Skeletal muscle tissue (tissue), 4 donors: ENCODE data around the gene SOX6. TPM values are rescaled to one million over a fixed set of nuclear protein-coding genes. Genes with fewer than 3 reads are reported as not detected.

Experiments
- H3K27ac ChIP-seq: one replicate; pipeline ENCODE4 v1.7.0; 2013; ENCODE audit warnings: mild to moderate bottlenecking, low read depth, low read length, inconsistent platforms
- H3K27me3 ChIP-seq, 3 donors: one replicate each; pipeline ENCODE4 v1.7.0; 2013; ENCODE audit warnings: low read length in 3 of 3; ENCODE audit not compliant: control insufficient read depth in 3 of 3, insufficient read depth in 3 of 3
- H3K36me3 ChIP-seq, 3 donors: one replicate each; pipeline ENCODE4 v1.7.0; 2013; ENCODE audit warnings: low read length in 3 of 3; ENCODE audit not compliant: control insufficient read depth in 3 of 3, insufficient read depth in 3 of 3
- H3K4me1 ChIP-seq, 3 donors: one replicate each; pipeline ENCODE4 v1.7.0; 2013; ENCODE audit warnings: low read length in 3 of 3, mild to moderate bottlenecking in 3 of 3; ENCODE audit not compliant: control insufficient read depth in 3 of 3, insufficient read depth in 3 of 3
- H3K4me3 ChIP-seq, 3 donors: one replicate each; pipeline ENCODE4 v1.7.0; 2013; ENCODE audit warnings: low read length in 3 of 3
- H3K9ac ChIP-seq, 3 donors: one replicate each; pipeline ENCODE4 v1.7.0; 2013; ENCODE audit warnings: low read length in 3 of 3, mild to moderate bottlenecking in 3 of 3, moderate library complexity in 2 of 3, low read depth in 1 of 3
- H3K9me3 ChIP-seq, 3 donors: one replicate each; pipeline ENCODE4 v1.7.0; 2013; ENCODE audit warnings: low read length in 3 of 3; ENCODE audit not compliant: control insufficient read depth in 3 of 3
- total RNA-seq: library from RNA; depleted of rRNA; stranded (reverse); fragments of >200 nt; gene quantifications from one replicate; pipeline ENCODE4 v1.2.3, GENCODE V29; 2014
- donor health status: Osteomylitis.

SOX6 gene
- total RNA-seq, 1 donor from 2014 or later: 50.1 TPM

DNA sequence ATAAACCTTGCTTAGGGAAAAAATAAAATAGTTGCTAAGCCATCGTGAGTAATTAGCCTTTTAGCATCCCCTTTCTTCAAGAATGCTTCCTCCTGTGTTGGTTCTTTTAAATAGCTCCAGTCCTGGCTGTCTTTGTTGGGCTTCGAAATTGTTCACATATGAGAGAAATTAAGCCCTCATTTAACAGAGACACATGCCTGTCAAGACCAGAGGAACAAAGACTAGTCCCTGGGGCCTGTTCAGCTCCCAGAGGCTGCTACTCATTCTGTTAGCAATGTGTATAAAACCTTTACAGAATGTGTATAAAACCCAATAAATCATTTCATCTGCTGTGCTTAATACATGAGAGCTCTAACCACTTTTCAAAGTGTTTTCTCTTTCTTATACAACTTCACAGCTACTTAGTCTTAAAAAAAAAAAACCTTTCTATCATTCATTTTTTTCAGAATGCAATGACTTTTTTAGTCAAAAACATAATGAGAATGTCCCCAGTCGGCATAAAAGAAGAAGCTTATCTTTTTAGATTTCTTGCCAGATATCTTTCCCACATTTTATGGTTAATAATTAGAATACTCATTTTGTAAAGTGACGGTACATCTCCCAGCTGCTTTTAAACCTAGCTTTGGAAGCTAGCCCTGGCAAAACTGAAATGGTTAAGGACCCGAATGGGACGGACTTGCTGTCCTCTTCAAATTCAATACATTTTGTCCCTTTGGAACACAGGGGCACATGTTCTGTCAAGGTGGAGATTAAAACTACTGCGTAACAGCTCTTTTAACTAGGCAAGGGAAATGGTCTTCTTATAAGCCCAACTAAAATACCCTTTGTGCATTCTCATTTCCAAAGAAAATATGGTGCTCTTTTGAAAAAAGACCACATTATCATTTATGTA is 186.1 kb downstream of the SOX6 start:
- Histone ChIP-seq H3K9ac (no peak overlapping the region), H3K4me3 (no peak overlapping the region), H3K9me3 (no peaks in the 10 kb centered on the region), H3K36me3 (no peaks in the 10 kb centered on the region), H3K4me1 (no peaks in the 10 kb centered on the region), H3K27me3 (no peaks in the 10 kb centered on the region), H3K27ac (no peak overlapping the region)

DNA sequence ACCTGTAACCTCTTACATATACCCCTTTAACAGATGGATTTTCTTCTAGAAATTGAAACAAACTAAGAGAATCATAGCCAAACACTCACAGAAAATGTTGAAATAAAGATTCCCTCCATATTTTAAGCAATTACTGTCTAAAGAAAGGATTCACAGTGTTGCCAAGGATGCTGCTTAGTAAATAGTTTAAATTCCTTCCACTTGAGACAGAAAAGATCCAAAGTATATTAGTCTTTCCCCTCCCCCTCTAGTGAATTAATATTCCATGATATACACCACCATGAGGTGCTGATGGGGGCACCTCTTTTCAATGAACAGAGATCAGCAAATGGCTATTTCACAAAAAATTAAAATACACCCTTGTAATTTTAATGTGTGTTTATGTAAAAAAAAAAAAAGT is 186.8 kb downstream of the SOX6 start:
- Histone ChIP-seq H3K9me3 (no peaks in the 10 kb centered on the region), H3K27me3 (no peaks in the 10 kb centered on the region), H3K4me1 (no peaks in the 10 kb centered on the region), H3K27ac (no peak overlapping the region), H3K9ac (no peak overlapping the region), H3K4me3 (no peak overlapping the region), H3K36me3 (no peaks in the 10 kb centered on the region)

DNA sequence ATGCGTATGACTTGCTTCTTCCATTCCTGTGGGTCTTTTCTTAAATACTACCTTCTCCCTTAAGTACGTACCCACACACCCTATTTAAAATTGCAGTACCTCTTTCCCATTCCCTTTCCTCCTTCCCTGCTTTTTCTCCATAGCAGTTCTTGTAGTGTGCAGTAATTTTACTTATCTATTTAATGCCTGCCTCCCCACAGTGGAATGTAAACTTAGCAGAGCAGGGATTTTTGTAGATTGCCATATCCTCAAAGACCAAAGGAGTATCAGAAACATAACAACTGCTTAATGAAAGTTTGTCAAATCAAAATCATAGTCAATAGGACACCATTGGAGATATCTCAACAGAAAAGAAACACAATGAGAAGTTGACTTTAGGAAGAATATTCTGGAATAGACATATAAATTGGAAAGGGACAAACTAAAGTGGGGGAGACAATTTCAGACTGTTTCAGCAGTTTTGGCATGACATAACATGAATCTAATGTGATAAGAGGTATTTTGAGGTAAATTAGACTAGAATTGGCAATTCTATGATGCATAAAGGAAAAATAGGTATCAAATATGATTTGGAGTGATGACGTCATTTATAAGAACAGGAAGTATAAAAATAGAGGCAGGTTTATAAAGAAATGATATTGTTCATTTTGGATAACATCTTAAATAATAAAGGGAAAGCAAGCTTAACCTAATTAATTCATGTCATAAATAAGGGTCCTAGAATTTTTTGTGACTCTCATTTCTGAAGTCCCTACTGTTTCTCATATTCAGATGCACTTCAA is 188.4 kb downstream of the SOX6 start:
- Histone ChIP-seq H3K27me3 (no peaks in the 10 kb centered on the region), H3K4me1 (no peaks in the 10 kb centered on the region), H3K27ac (no peak overlapping the region), H3K36me3 (no peaks in the 10 kb centered on the region), H3K9me3 (no peaks in the 10 kb centered on the region), H3K4me3 (no peak overlapping the region), H3K9ac (no peak overlapping the region)

DNA sequence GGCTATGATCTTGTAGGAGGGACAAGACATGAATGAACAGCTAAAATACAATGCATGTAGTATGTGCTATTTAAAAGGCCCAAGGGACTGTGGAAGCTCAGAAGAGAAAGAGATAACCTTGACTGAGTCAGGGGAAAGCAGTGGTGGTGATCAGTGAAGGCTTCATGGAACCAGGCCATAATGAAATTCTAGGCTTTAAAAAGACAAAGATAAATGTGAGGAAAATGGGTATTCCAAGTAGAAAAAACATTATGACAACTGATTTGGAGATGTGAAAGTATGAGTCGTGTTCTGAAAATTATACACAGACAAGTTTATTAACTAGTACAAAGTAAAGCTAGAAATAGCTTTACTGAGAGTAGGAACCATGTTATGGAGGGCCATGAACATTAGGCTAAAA is 189.8 kb downstream of the SOX6 start:
- Histone ChIP-seq H3K4me1 (no peaks in the 10 kb centered on the region), H3K27ac (no peak overlapping the region), H3K27me3 (no peaks in the 10 kb centered on the region), H3K9me3 (no peaks in the 10 kb centered on the region), H3K9ac (no peak overlapping the region), H3K36me3 (no peaks in the 10 kb centered on the region), H3K4me3 (no peak overlapping the region)

DNA sequence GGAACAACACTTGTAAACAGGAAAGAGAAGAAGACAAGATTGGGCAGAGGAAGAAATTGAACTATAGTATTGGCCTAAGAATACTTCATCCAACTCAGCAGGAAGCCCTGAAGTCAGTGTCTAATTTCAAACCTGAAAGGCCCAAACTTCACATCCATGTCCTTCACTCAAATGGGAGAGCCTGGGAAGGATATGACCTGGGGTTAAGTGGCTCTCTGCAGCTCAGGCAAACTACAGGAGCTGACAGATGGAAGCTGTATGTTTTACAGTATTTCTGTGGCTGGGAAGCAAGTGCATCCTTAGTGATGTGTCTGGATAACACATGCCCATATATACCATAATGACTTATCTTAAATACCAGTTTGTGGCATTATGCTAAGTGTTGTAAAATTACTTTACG is 196.2 kb downstream of the SOX6 start:
- H3K4me3 ChIP-seq: no peak overlapping the region
- no peaks in the 10 kb centered on the region for H3K36me3 ChIP-seq
- H3K27me3 ChIP-seq: no peaks in the 10 kb centered on the region
- H3K4me1 ChIP-seq: peaks cover 0 to 4% (median 4%) of the 10 kb centered on the region in 3 donors
- H3K9me3 ChIP-seq: no peaks in the 10 kb centered on the region
- no peak overlapping the region for H3K27ac ChIP-seq
- no peak overlapping the region for H3K9ac ChIP-seq

DNA sequence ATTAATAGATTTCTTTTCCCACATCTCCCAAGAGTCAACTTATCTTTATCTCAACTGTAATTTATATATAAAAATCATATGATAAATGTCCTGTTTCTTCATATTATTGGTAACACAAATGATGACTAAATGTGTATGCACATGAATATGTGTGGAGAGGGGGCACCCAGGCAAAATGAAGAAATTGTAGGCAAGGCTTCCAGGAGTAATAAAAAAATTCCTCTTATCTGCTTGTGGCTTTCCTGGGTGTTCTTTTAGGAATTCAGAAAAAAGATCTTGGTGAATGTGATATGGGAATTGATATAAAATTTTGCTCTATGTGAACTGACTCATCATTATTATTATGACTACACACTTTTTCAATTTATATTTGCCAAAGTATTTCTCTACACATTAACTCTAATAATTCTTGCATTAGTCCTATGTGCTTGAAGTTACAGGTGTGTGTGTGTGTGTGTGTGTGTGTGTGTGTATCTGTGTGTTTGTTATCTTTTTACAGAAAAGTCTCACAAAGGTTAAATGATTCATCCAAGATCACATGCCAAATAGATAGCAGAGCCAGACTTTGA is 197.8 kb downstream of the SOX6 start:
- Histone ChIP-seq H3K4me3 (no peak overlapping the region), H3K4me1 (peaks cover 0 to 4% (median 4%) of the 10 kb centered on the region in 3 donors), H3K9me3 (no peaks in the 10 kb centered on the region), H3K36me3 (no peaks in the 10 kb centered on the region), H3K27ac (no peak overlapping the region), H3K9ac (no peak overlapping the region), H3K27me3 (no peaks in the 10 kb centered on the region)

DNA sequence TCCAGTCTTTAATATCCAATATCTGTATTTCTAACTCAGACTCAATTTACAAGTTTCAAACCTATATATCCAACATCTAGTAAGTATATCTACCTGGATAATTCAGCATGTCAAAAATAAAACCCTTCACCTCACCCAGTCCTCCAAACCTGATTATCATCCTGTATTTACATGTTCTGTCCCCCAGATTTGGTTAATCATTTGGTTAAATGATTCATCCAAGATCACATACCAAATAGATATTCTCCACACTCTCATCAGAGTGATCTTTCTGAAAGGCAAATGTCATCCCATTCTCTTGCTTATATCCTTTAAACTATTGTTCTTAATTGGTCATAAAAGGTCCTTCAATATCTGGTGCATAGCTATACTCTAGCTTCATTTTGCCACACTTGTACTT is 199.0 kb downstream of the SOX6 start:
- Histone ChIP-seq H3K36me3 (no peaks in the 10 kb centered on the region), H3K27me3 (no peaks in the 10 kb centered on the region), H3K9ac (no peak overlapping the region), H3K27ac (no peak overlapping the region), H3K9me3 (no peaks in the 10 kb centered on the region), H3K4me3 (no peak overlapping the region), H3K4me1 (peaks cover 0 to 4% (median 4%) of the 10 kb centered on the region in 3 donors)

DNA sequence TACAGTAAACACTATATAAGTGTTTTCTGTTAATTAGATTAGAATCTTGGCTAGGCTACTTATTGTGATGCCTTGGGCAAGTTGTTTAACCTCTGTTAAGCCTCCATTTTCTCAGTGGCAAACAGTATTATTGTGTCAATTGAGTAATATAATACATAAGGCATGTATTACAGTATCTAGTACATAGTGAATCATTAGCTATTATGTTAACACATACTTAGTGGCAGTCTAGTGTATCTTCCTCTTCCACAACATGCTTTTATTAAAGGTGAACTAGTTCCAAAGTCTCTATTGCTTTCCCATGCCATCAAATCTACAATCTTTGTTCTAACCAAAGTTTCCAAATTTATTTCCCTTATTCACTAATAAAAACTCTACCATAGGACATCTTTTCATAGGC is 200.9 kb downstream of the SOX6 start:
- H3K9me3 ChIP-seq: no peaks in the 10 kb centered on the region
- H3K27ac ChIP-seq: no peak overlapping the region
- no peak overlapping the region for H3K9ac ChIP-seq
- H3K4me1 ChIP-seq: peaks cover 0 to 4% (median 4%) of the 10 kb centered on the region in 3 donors
- no peaks in the 10 kb centered on the region for H3K36me3 ChIP-seq
- H3K4me3 ChIP-seq: no peak overlapping the region
- no peaks in the 10 kb centered on the region for H3K27me3 ChIP-seq

DNA sequence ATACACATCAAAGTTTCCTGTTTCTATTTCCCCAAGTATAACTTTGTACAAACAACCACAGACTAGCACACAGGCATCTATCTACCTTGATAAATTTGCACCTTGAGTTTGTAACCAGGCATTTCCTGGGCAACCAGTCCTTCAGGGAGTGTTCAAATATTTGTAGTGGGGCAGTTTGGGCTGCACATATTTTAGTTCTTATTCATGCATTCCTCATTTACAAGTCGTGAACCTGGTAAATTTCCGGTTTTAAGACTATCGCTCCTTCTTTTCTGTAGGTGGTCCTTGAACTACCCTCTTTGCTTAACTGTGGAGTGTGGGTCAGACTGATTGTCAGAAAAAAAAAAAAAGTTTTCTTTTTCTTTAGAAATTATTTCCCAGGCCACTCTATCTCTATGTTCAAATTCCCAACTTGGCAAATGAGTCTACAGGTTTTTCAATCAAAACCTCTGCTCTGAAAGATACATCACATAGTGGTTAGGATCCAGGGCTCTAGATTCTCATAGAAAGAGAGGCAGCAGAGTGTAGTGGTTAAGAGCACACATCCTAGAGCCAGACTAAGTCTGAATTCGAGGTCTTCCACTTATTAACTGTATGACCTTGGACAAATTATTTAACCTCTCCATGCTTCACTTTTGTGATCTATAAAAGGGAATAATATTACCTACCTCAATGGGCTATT is 201.5 kb downstream of the SOX6 start:
- Histone ChIP-seq H3K27me3 (no peaks in the 10 kb centered on the region), H3K4me1 (no peaks in the 10 kb centered on the region), H3K36me3 (no peaks in the 10 kb centered on the region)

More for the DNA sequence above, 201.5 kb downstream of the SOX6 start:
- no peaks in the 10 kb centered on the region for H3K9me3 ChIP-seq
- no peak overlapping the region for H3K4me3 ChIP-seq
- H3K27ac ChIP-seq: no peak overlapping the region
- H3K9ac ChIP-seq: no peak overlapping the region
